ENCODE measurements around the gene LNP1.
"Not testable (repeated sequence)": the region's sequence is repeated elsewhere in the genome, so short reads cannot be mapped to it uniquely, and the experiment has no call there.

LNP1 gene

GRCh38 chr3:100400780-100401673, at the start of gene LNP1, which contains the start of gene TOMM70:
Gene LNP1, plus strand, starts transcription at chr3:100401539. Its CDS starts 28,191 bp downstream, at chr3:100429730.
Gene TOMM70, minus strand, starts transcription at chr3:100401089. Its CDS starts 140 bp downstream, at chr3:100400949.
- peak; percentile 98 for DNase-seq (ENCODE audit: low read depth)

GRCh38 chr3:100351770-100352169, 49.6 kb upstream of the LNP1 start:
- DNase-seq (ENCODE audit: low read depth): not testable (repeated sequence)

GRCh38 chr3:100352296-100353231, 48.8 kb upstream of the LNP1 start:
- DNase-seq (ENCODE audit: low read depth): no peak

GRCh38 chr3:100354850-100355249, 46.5 kb upstream of the LNP1 start:
- DNase-seq (ENCODE audit: low read depth): no peak

GRCh38 chr3:100358413-100358812, 42.9 kb upstream of the LNP1 start:
- no peak for DNase-seq (ENCODE audit: low read depth)

GRCh38 chr3:100359035-100359434, 42.3 kb upstream of the LNP1 start:
- DNase-seq (ENCODE audit: low read depth): no peak

GRCh38 chr3:100360757-100361496, 40.4 kb upstream of the LNP1 start:
- no peak for DNase-seq (ENCODE audit: low read depth)

GRCh38 chr3:100361897-100362296, 39.4 kb upstream of the LNP1 start:
- no peak for DNase-seq (ENCODE audit: low read depth)

GRCh38 chr3:100364421-100364820, 36.9 kb upstream of the LNP1 start:
- no peak for DNase-seq (ENCODE audit: low read depth)

GRCh38 chr3:100366424-100366823, 34.9 kb upstream of the LNP1 start:
- DNase-seq (ENCODE audit: low read depth): no peak

GRCh38 chr3:100368441-100368840, 32.9 kb upstream of the LNP1 start:
- no peak for DNase-seq (ENCODE audit: low read depth)

- peak; percentile 62 for DNase-seq (ENCODE audit: low read depth)
These were observed 30.6 kb upstream of the LNP1 start for GRCh38 chr3:100370756-100371155.

- DNase-seq (ENCODE audit: low read depth): no peak
These were observed 26.8 kb upstream of the LNP1 start for GRCh38 chr3:100374521-100374920.

- DNase-seq (ENCODE audit: low read depth): no peak
These were observed 25.0 kb upstream of the LNP1 start for GRCh38 chr3:100376301-100376700.

GRCh38 chr3:100384733-100385525, 16.4 kb upstream of the LNP1 start:
- DNase-seq (ENCODE audit: low read depth): no peak

GRCh38 chr3:100386437-100387074, 14.8 kb upstream of the LNP1 start:
- no peak for DNase-seq (ENCODE audit: low read depth)

GRCh38 chr3:100389025-100389424, 12.3 kb upstream of the LNP1 start:
- DNase-seq (ENCODE audit: low read depth): no peak

GRCh38 chr3:100395679-100396431, 5.5 kb upstream of the LNP1 start:
- no peak for DNase-seq (ENCODE audit: low read depth)

- DNase-seq (ENCODE audit: low read depth): no peak
These were observed 4.4 kb upstream of the LNP1 start for GRCh38 chr3:100396967-100397366.
